HCT116 (cell line): ENCODE measurements around the gene RSPH9. TPM values are rescaled to one million over a fixed set of nuclear protein-coding genes. Genes with fewer than 3 reads are reported as not detected.

ENCODE experiments used
- ATAC-seq: fragments of 200-7000 bp; cut with Tn5 transposase; 2 replicates; pipeline ENCODE4 v1.9.1; 2020; ENCODE audit warnings: mild to moderate bottlenecking, moderate library complexity
- BruUV-seq: library from RNA; stranded (reverse); fragments of 400-500 nt; replicated peaks from 2 replicates; lab custom pipeline; 2021; lab: Mats Ljungman, UMichigan
- CTCF ChIA-PET: fragments of 300-600 bp; sonication (Branson Sonifier 250); formaldehyde crosslinking; loops from one replicate; lab custom pipeline; 2021; ENCODE audit warnings: antibody characterized with exemption; lab: Charles Lee
- POLR2A ChIA-PET: fragments of 300-600, 350-600 bp; sonication (Branson Sonifier 250); formaldehyde crosslinking; loops from one replicate; lab custom pipeline; 2021; ENCODE audit warnings: antibody characterized with exemption; lab: Charles Lee
- RAD21 ChIA-PET, 2 experiments: fragments of 300-600 bp; sonication (Branson Sonifier 250); formaldehyde crosslinking; loops; one replicate each; lab custom pipeline; 2023; ENCODE audit warnings: low total read pairs in 2 of 2; ENCODE audit not compliant: uncharacterized antibody in 2 of 2, unreplicated experiment in 2 of 2, low non-redundant PET in 1 of 2; lab: Charles Lee
- DNase-seq: peaks from one replicate; pipeline ENCODE4 v3.0.0-alpha.2; 2010; ENCODE audit warnings: low read depth, low spot score
- H2AFZ ChIP-seq: fragments of 200-600 bp; shearing (Covaris generic), sonication (generic); 2 replicates; pipeline ENCODE4 v1.6.1; 2017; ENCODE audit warnings: low read depth, mixed run types, mixed read lengths, antibody characterized with exemption, low read length; ENCODE audit not compliant: poor library complexity, severe bottlenecking
- H3K27ac ChIP-seq: 2 replicates; pipeline ENCODE4 v1.5.1; 2012; ENCODE audit warnings: low read depth, low read length
- H3K27me3 ChIP-seq: fragments of 200-600 bp; sonication (generic); 2 replicates; pipeline ENCODE4 v1.6.1; 2016; ENCODE audit warnings: mixed run types, low read length, mixed read lengths; ENCODE audit not compliant: insufficient read depth
- H3K36me3 ChIP-seq, 2 experiments: fragments of 200-500 bp in 1 of 2; fragments of 200-600 bp in 1 of 2; sonication (Bioruptor generic) in 1 of 2; sonication (generic) in 1 of 2; 2 replicates each; pipeline versions ENCODE4 v1.5.1 to v1.6.1; 2014 to 2016; ENCODE audit warnings: low read length in 2 of 2, inconsistent platforms in 1 of 2, mixed read lengths in 1 of 2, mixed run types in 1 of 2; ENCODE audit not compliant: insufficient read depth in 2 of 2, control insufficient read depth in 1 of 2
- H3K4me1 ChIP-seq, 2 experiments: fragments of 200-600 bp in 1 of 2; sonication (generic) in 1 of 2; 2 replicates each; pipeline versions ENCODE4 v1.5.1 to v1.6.1; 2012 to 2017; ENCODE audit warnings: low read length in 2 of 2, inconsistent platforms in 1 of 2, mild to moderate bottlenecking in 1 of 2, mixed read lengths in 1 of 2, mixed run types in 1 of 2, moderate library complexity in 1 of 2; ENCODE audit not compliant: insufficient read depth in 2 of 2, control insufficient read depth in 1 of 2
- H3K4me2 ChIP-seq: fragments of 200-600 bp; sonication (generic); 2 replicates; pipeline ENCODE4 v1.6.1; 2017; ENCODE audit warnings: mixed run types, low read length, mixed read lengths
- H3K4me3 ChIP-seq, 2 experiments: fragments of 200-600 bp in 1 of 2; sonication (generic) in 1 of 2; replicated peaks in 1 of 2; 2 replicates each; pipeline ENCODE4 v1.5.1; 2011 to 2016; ENCODE audit warnings: low read length in 2 of 2, control low read depth in 1 of 2, low read depth in 1 of 2, mild to moderate bottlenecking in 1 of 2, mixed read lengths in 1 of 2, mixed run types in 1 of 2
- H3K79me2 ChIP-seq: fragments of 200-600 bp; sonication (generic); 2 replicates; pipeline ENCODE4 v1.6.1; 2017; ENCODE audit warnings: mild to moderate bottlenecking, mixed run types, low read length, moderate library complexity, mixed read lengths; ENCODE audit not compliant: insufficient read depth
- H3K9ac ChIP-seq: fragments of 200-600 bp; sonication (generic); 2 replicates; pipeline ENCODE4 v1.6.1; 2016; ENCODE audit warnings: low read length, mixed read lengths
- H3K9me2 ChIP-seq: fragments of 200-600 bp; sonication (generic), shearing (Covaris generic); 2 replicates; pipeline ENCODE4 v1.6.1; 2017; ENCODE audit warnings: mixed run types, mild to moderate bottlenecking, moderate library complexity; ENCODE audit not compliant: insufficient read depth
- H3K9me3 ChIP-seq, 2 experiments: fragments of 200-500 bp in 1 of 2; fragments of 200-600 bp in 1 of 2; sonication (Bioruptor generic) in 1 of 2; sonication (generic) in 1 of 2; 2 replicates each; pipeline ENCODE4 v1.6.1; 2014 to 2017; ENCODE audit warnings: low read length in 2 of 2, mixed read lengths in 2 of 2, inconsistent platforms in 1 of 2, low read depth in 1 of 2, mild to moderate bottlenecking in 1 of 2, mixed run types in 1 of 2, moderate library complexity in 1 of 2; ENCODE audit not compliant: control insufficient read depth in 1 of 2, insufficient read depth in 1 of 2
- H4K20me1 ChIP-seq: fragments of 200-600 bp; sonication (generic), shearing (Covaris generic); 2 replicates; pipeline ENCODE4 v1.6.1; 2017; ENCODE audit warnings: mixed run types, mild to moderate bottlenecking, moderate library complexity; ENCODE audit not compliant: insufficient read depth
- ATF3 ChIP-seq: IDR thresholded peaks from 2 replicates; pipeline ENCODE4 v1.6.1; 2012
- CBX3 ChIP-seq: IDR thresholded peaks from 2 replicates; pipeline ENCODE4 v1.6.1; 2012; ENCODE audit warnings: low read depth
- CEBPB ChIP-seq: IDR thresholded peaks from 2 replicates; pipeline ENCODE4 v1.6.1; 2012; ENCODE audit warnings: low read depth
- EGR1 ChIP-seq: IDR thresholded peaks from 2 replicates; pipeline ENCODE4 v1.6.1; 2012; ENCODE audit warnings: low read depth
- ELF1 ChIP-seq: IDR thresholded peaks from 2 replicates; pipeline ENCODE4 v1.6.1; 2012; ENCODE audit warnings: low read depth, borderline replicate concordance
- EZH2 ChIP-seq: fragments of 200-600 bp; sonication (generic); IDR thresholded peaks from 2 replicates; pipeline ENCODE4 v1.6.1; 2017; ENCODE audit warnings: antibody characterized with exemption, mixed run types
- FOSL1 ChIP-seq: IDR thresholded peaks from 2 replicates; pipeline ENCODE4 v1.6.1; 2012; ENCODE audit warnings: low read depth
- JUND ChIP-seq: IDR thresholded peaks from 2 replicates; pipeline ENCODE4 v1.6.1; 2012
- POLR2A ChIP-seq: IDR thresholded peaks from 2 replicates; pipeline ENCODE4 v1.7.0; 2011; ENCODE audit warnings: borderline replicate concordance; ENCODE audit not compliant: insufficient read depth, insufficient read length; ENCODE audit errors: extremely low read depth
- POLR2AphosphoS5 ChIP-seq: IDR thresholded peaks from 2 replicates; pipeline ENCODE4 v1.6.1; 2011; ENCODE audit warnings: mild to moderate bottlenecking, low read depth, low read length, moderate library complexity
- RAD21 ChIP-seq: IDR thresholded peaks from 2 replicates; pipeline ENCODE4 v1.6.1; 2012; ENCODE audit warnings: low read depth, mild to moderate bottlenecking
- SIN3A ChIP-seq: IDR thresholded peaks from 2 replicates; pipeline ENCODE4 v1.6.1; 2012; ENCODE audit warnings: low read depth
- TCF7L2 ChIP-seq: IDR thresholded peaks from 2 replicates; pipeline ENCODE4 v1.7.0; 2011; ENCODE audit warnings: borderline replicate concordance, inconsistent platforms; ENCODE audit not compliant: insufficient read depth, insufficient read length; ENCODE audit errors: extremely low read depth
- ZBTB33 ChIP-seq: IDR thresholded peaks from 2 replicates; pipeline ENCODE4 v1.6.1; 2011; ENCODE audit warnings: mild to moderate bottlenecking, low read length, moderate library complexity; ENCODE audit not compliant: insufficient replicate concordance; ENCODE audit errors: extremely low read depth
- ZFX ChIP-seq: fragments of 450-650 bp; IDR thresholded peaks from 2 replicates; pipeline ENCODE4 v1.6.1; 2017
- ZNF274 ChIP-seq: fragments of 200-500 bp; sonication (Bioruptor generic); IDR thresholded peaks from 2 replicates; pipeline ENCODE4 v1.6.1; 2014; ENCODE audit warnings: mild to moderate bottlenecking, low read depth, low read length, inconsistent platforms
- intact Hi-C: fragments of 100-400 bp; cut with micrococcal nuclease; formaldehyde crosslinking; loops from 2 replicates; pipeline ENCODE4 v1.10.0; 2022
- total RNA-seq: library from RNA; stranded (reverse); gene quantifications from one replicate; pipeline ENCODE4 v1.2.1, GENCODE V29; 2021; ENCODE audit not compliant: unreplicated experiment
- TF ChIP-seq, protein P1 (sequence below), 3 experiments: fragments of 200-600 bp in 1 of 3; sonication (generic) in 1 of 3; IDR thresholded peaks in 2 of 3; conservative IDR thresholded peaks in 1 of 3; 2 replicates each; pipeline ENCODE4 v1.5.1; 2012 to 2017; ENCODE audit warnings: low read depth in 2 of 3, low read length in 2 of 3, antibody characterized with exemption in 1 of 3, borderline replicate concordance in 1 of 3, control low read depth in 1 of 3, mild to moderate bottlenecking in 1 of 3, mixed read lengths in 1 of 3, mixed run types in 1 of 3, moderate library complexity in 1 of 3; ENCODE audit not compliant: insufficient read depth in 1 of 3

Gene RSPH9
- total RNA-seq, 1 experiment from 2014 or later, result not detected

DNA sequence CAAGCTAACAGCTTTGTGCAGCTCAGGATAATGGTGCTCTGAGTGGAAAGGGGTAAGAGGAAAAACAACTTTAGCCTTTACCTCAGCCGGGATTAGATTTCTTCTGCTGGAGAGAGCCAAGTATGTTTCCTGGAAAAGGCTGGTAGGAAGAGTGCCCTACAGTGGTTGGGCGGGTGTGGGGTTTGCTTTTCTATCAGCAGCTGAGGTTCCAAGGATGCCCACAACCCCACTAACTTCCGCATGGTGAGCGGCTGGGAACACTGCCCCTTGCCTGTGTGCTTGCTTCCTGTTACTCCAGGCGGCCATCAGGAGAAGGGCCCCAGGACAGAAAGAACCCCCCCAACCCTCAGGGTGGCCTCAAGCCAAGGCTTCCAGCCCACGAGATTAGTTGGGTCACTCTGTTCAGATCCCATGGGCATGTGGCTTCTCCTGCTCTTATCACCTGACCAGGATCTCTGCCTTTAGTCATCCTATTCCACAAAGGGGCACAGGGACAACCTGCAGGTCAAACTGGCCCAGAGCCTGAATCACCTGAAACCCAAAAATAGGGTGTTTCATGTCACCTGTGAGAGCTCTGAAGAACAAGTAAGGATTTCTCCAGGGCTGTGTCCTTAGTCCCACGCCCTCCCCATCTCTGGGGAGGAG, 32.2 kb downstream of the RSPH9 start (continued):
- TF ChIP-seq, protein P1, sequence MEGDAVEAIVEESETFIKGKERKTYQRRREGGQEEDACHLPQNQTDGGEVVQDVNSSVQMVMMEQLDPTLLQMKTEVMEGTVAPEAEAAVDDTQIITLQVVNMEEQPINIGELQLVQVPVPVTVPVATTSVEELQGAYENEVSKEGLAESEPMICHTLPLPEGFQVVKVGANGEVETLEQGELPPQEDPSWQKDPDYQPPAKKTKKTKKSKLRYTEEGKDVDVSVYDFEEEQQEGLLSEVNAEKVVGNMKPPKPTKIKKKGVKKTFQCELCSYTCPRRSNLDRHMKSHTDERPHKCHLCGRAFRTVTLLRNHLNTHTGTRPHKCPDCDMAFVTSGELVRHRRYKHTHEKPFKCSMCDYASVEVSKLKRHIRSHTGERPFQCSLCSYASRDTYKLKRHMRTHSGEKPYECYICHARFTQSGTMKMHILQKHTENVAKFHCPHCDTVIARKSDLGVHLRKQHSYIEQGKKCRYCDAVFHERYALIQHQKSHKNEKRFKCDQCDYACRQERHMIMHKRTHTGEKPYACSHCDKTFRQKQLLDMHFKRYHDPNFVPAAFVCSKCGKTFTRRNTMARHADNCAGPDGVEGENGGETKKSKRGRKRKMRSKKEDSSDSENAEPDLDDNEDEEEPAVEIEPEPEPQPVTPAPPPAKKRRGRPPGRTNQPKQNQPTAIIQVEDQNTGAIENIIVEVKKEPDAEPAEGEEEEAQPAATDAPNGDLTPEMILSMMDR (IDR thresholded peaks at IDR 0.05 in 2 of 3, conservative IDR thresholded peaks at IDR 0.05 in 1 of 3; ENCODE audit: borderline replicate concordance in 1 of 3, insufficient read depth in 1 of 3, low read depth in 2 of 3, low read length in 2 of 3), result no peak
- TF ChIP-seq ELF1 (no peak), ZFX (no peak), FOSL1 (no peak), ZNF274 (no peak), POLR2AphosphoS5 (no peak), JUND (no peak), RAD21 (no peak)

- Histone ChIP-seq H3K79me2 (peaks cover 34% of the 10 kb centered on the region), H4K20me1 (no peaks in the 10 kb centered on the region), H3K9ac (no peak overlapping the region), H3K27me3 (no peaks in the 10 kb centered on the region), H2AFZ (no peak overlapping the region), H3K4me2 (no peak overlapping the region), H3K9me3 (no peaks in the 10 kb centered on the region), H3K4me1 (no peaks in the 10 kb centered on the region), H3K9me2 (no peaks in the 10 kb centered on the region), H3K36me3 (peaks cover 34 to 52% of the 10 kb centered on the region in 2 experiments), H3K27ac (no peak overlapping the region), H3K4me3 (no peak overlapping the region)
- no peak for DNase-seq
- no TSS peak for BruUV-seq
- ChIA-PET CTCF (interaction anchor here (3.6 kb wide), 1 partner anchor 10 kb away, joined by 13 read pairs; no protein-coding TSS in a partner anchor), POLR2A (no interaction called here), RAD21 (no interaction called here)
- intact Hi-C loops, result no loop called here
- no peak for ATAC-seq
- no peak for TF ChIP-seq ZFX
- TF ChIP-seq TCF7L2, result no peak
- TF ChIP-seq FOSL1, result no peak
- TF ChIP-seq, protein P1 (IDR thresholded peaks at IDR 0.05 in 2 of 3, conservative IDR thresholded peaks at IDR 0.05 in 1 of 3; ENCODE audit: borderline replicate concordance in 1 of 3, insufficient read depth in 1 of 3, low read depth in 2 of 3, low read length in 2 of 3), result no peak
- no peak for TF ChIP-seq ELF1
- no peak for TF ChIP-seq CBX3
- no peak for TF ChIP-seq ATF3
- no peak for TF ChIP-seq CEBPB
- TF ChIP-seq POLR2A, result no peak
- TF ChIP-seq ZBTB33, result no peak
- no peak for TF ChIP-seq EGR1
- TF ChIP-seq ZNF274, result no peak
- TF ChIP-seq RAD21, result no peak
- no peak for TF ChIP-seq SIN3A
- TF ChIP-seq EZH2, result no peak
Measured at GRCh38 chr6:43677759-43678158, 32.9 kb downstream of the RSPH9 start.
